HEK293T (cell line): ENCODE data around the gene AMOTL2.

Source experiments
- ARNT ChIP-seq: fragments of 450-650 bp; IDR thresholded peaks from 2 replicates; pipeline ENCODE4 v1.6.1; 2017; ENCODE audit warnings: mild to moderate bottlenecking
- BHLHE40 ChIP-seq: fragments of 450-650 bp; IDR thresholded peaks from 2 replicates; pipeline ENCODE4 v1.6.1; 2016; ENCODE audit warnings: mild to moderate bottlenecking, moderate library complexity, borderline replicate concordance
- ELF4 ChIP-seq: fragments of 450-650 bp; IDR thresholded peaks from 2 replicates; pipeline ENCODE4 v1.6.1; 2017; ENCODE audit warnings: antibody characterized with exemption
- FOXK2 ChIP-seq: fragments of 450-650 bp; IDR thresholded peaks from 2 replicates; pipeline ENCODE4 v1.6.1; 2016; ENCODE audit warnings: mild to moderate bottlenecking
- FOXM1 ChIP-seq: fragments of 450-650 bp; IDR thresholded peaks from 2 replicates; pipeline ENCODE4 v1.6.1; 2017; ENCODE audit warnings: mild to moderate bottlenecking, borderline replicate concordance
- L3MBTL2 ChIP-seq: fragments of 450-650 bp; conservative IDR thresholded peaks from 2 replicates; pipeline ENCODE4 v1.6.1; 2016; ENCODE audit warnings: mild to moderate bottlenecking
- TF ChIP-seq, protein P1 (sequence below): fragments of 450-650 bp; IDR thresholded peaks from 2 replicates; pipeline ENCODE4 v1.6.1; 2016

DNA sequence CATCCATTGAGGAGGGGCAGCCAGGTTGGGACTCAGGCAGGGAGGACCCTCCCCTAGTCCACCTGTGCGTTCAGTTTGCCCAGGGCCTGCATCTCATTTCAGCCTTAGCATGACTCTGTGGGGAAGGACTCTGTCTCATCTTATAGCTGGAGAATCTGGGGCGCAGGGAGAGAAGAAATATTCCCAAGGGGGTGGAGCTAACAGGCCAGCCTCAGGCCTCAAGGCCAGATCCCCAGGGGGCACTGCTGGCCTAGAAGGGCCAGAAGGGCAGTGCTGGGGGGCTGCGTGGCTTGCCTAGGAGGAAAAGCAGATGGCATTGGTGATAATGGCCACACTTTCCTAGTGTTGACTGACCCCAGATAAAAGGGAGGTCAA, 10.9 kb downstream of the AMOTL2 start:
- no peak for TF ChIP-seq BHLHE40
- TF ChIP-seq ARNT, result no peak
- no peak for TF ChIP-seq ELF4
- no peak for TF ChIP-seq FOXK2
- no peak for TF ChIP-seq FOXM1
- TF ChIP-seq, protein P1, sequence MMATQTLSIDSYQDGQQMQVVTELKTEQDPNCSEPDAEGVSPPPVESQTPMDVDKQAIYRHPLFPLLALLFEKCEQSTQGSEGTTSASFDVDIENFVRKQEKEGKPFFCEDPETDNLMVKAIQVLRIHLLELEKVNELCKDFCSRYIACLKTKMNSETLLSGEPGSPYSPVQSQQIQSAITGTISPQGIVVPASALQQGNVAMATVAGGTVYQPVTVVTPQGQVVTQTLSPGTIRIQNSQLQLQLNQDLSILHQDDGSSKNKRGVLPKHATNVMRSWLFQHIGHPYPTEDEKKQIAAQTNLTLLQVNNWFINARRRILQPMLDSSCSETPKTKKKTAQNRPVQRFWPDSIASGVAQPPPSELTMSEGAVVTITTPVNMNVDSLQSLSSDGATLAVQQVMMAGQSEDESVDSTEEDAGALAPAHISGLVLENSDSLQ, result no peak
- no peak for TF ChIP-seq L3MBTL2
